GM12878 (cell line): Measurements from ENCODE around the gene GSAP. TPM values are rescaled to one million over a fixed set of nuclear protein-coding genes. Genes with fewer than 3 reads are reported as not detected.

Experiments used
- ATF7 ChIP-seq: fragments of 450-650 bp; IDR thresholded peaks from 2 replicates; pipeline ENCODE4 v1.6.1; 2016; ENCODE audit warnings: low read depth, mild to moderate bottlenecking
- CREM ChIP-seq: IDR thresholded peaks from 2 replicates; pipeline ENCODE4 v1.6.1; 2014; ENCODE audit warnings: antibody characterized with exemption, low read depth
- EZH2 ChIP-seq: IDR thresholded peaks from 2 replicates; pipeline ENCODE4 v1.6.1; 2012; ENCODE audit warnings: low read depth, mild to moderate bottlenecking, control low read depth, inconsistent platforms, low read length, borderline replicate concordance; ENCODE audit not compliant: control insufficient read depth
- NFYA ChIP-seq: IDR thresholded peaks from 2 replicates; pipeline ENCODE4 v1.6.1; 2011; ENCODE audit warnings: low read depth, mild to moderate bottlenecking, low read length, improper control_type of control experiment, borderline replicate concordance
- PML ChIP-seq: IDR thresholded peaks from 2 replicates; pipeline ENCODE4 v1.6.1; 2012; ENCODE audit warnings: low read length, inconsistent platforms
- SP1 ChIP-seq: IDR thresholded peaks from one replicate; pipeline ENCODE4 v1.6.1; 2011; ENCODE audit warnings: low read depth, low read length
- SREBF1 ChIP-seq: IDR thresholded peaks from 2 replicates; pipeline ENCODE4 v1.6.1; 2012; ENCODE audit warnings: mild to moderate bottlenecking, low read length
- USF2 ChIP-seq: IDR thresholded peaks from 2 replicates; pipeline ENCODE4 v1.6.1; 2011; ENCODE audit warnings: low read depth, low read length, improper control_type of control experiment, borderline replicate concordance
- ZNF207 ChIP-seq: fragments of 450-650 bp; IDR thresholded peaks from 2 replicates; pipeline ENCODE4 v1.6.1; 2014; ENCODE audit warnings: antibody characterized with exemption, mild to moderate bottlenecking, borderline replicate concordance
- ZSCAN29 ChIP-seq: fragments of 450-650 bp; IDR thresholded peaks from 2 replicates; pipeline ENCODE4 v1.6.1; 2017; ENCODE audit warnings: mild to moderate bottlenecking, moderate library complexity
- polyA plus RNA-seq, 11 experiments: library from polyadenylated mRNA; depleted of rRNA in 4 of 11; unstranded in 6 of 11; stranded (reverse) in 5 of 11; fragments of >200 nt; fragmentation: Nextera tagmentation in 4 of 11; fragmentation: Illumina TruSeq in 1 of 11; extraction: Ambion mirVana in 4 of 11; extraction: Trizol in 1 of 11; gene quantifications; 1 replicate in 1 of 11; 2 replicates in 10 of 11; pipeline versions ENCODE4 v1.2.1 to v1.2.3, GENCODE V29; 2011 to 2016; ENCODE audit warnings: inconsistent platforms in 2 of 11, missing spikeins in 2 of 11, low read depth in 1 of 11
- total RNA-seq, 4 experiments: library from RNA; depleted of rRNA in 3 of 4; stranded (reverse); fragments of >200 nt in 3 of 4; fragmentation: Illumina TruSeq in 1 of 4; extraction: Trizol in 1 of 4; gene quantifications; 2 replicates each; pipeline versions ENCODE4 v1.2.1 to v1.2.3, GENCODE V29; 2013 to 2021
- TF ChIP-seq, protein P1 (sequence below): fragments of 450-650 bp; IDR thresholded peaks from 2 replicates; pipeline ENCODE4 v1.6.1; 2017; ENCODE audit warnings: mild to moderate bottlenecking
- TF ChIP-seq, protein P2 (sequence below): fragments of 150-350 bp; IDR thresholded peaks from 2 replicates; pipeline ENCODE4 v1.6.1; 2014; ENCODE audit warnings: mild to moderate bottlenecking, low read depth, low read length

The GSAP gene
- total and polyA plus RNA-seq, 10 of the 15 experiments (the other 5 are each of a cell fraction or from before 2014, with no cell fraction given), result 6.6 to 38.1 (median 21.8) TPM

DNA sequence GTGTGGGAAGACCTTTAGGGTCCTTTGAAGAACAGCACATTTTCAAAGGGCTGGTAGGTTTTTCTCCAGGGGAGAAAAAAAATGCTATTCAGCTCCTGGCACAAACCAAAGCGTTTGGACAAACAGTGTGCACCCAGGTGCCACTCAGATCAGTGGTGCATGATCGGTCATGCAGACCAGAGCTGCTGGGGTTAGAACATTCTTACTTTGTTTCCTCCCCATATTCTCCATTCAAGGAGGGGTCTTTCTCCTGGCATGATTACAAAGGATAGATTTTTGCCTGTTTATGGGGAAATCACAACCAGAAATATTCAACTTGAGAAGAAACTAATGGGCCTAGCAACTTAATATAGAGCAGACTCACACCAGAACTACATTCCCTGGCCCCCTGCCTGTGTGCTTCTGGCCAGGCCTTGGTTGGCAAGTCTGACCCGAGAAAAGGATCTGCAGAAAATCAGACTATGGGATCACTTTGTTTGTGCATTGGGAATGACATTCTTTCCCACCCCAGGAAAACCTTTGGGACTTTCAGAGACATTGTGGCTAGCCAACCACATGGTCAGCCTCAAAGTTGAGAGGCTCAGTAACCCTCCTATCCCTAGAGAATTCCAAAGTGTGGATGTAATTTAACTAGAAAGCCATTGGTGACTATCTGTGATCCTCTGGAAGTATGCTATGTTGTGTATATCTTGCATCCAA lies 134.2 kb downstream of the GSAP start (continued):
- TF ChIP-seq, protein P1, sequence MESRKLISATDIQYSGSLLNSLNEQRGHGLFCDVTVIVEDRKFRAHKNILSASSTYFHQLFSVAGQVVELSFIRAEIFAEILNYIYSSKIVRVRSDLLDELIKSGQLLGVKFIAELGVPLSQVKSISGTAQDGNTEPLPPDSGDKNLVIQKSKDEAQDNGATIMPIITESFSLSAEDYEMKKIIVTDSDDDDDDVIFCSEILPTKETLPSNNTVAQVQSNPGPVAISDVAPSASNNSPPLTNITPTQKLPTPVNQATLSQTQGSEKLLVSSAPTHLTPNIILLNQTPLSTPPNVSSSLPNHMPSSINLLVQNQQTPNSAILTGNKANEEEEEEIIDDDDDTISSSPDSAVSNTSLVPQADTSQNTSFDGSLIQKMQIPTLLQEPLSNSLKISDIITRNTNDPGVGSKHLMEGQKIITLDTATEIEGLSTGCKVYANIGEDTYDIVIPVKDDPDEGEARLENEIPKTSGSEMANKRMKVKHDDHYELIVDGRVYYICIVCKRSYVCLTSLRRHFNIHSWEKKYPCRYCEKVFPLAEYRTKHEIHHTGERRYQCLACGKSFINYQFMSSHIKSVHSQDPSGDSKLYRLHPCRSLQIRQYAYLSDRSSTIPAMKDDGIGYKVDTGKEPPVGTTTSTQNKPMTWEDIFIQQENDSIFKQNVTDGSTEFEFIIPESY, result no peak
- TF ChIP-seq PML (no peak), SREBF1 (no peak), SP1 (no peak), NFYA (no peak), EZH2 (no peak), CREM (no peak), USF2 (no peak), ZNF207 (no peak), ATF7 (no peak), ZSCAN29 (no peak)
- TF ChIP-seq, protein P2, sequence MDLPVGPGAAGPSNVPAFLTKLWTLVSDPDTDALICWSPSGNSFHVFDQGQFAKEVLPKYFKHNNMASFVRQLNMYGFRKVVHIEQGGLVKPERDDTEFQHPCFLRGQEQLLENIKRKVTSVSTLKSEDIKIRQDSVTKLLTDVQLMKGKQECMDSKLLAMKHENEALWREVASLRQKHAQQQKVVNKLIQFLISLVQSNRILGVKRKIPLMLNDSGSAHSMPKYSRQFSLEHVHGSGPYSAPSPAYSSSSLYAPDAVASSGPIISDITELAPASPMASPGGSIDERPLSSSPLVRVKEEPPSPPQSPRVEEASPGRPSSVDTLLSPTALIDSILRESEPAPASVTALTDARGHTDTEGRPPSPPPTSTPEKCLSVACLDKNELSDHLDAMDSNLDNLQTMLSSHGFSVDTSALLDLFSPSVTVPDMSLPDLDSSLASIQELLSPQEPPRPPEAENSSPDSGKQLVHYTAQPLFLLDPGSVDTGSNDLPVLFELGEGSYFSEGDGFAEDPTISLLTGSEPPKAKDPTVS, result no peak
